HCT116 (cell line): ENCODE results near the gene STAB1. TPM values are rescaled to one million over a fixed set of nuclear protein-coding genes. Genes with fewer than 3 reads are reported as not detected.

Source experiments
- ATAC-seq: fragments of 200-7000 bp; cut with Tn5 transposase; 2 replicates; pipeline ENCODE4 v1.9.1; 2020; ENCODE audit warnings: mild to moderate bottlenecking, moderate library complexity
- BruUV-seq: library from RNA; stranded (reverse); fragments of 400-500 nt; replicated peaks from 2 replicates; lab custom pipeline; 2021; lab: Mats Ljungman, UMichigan
- CTCF ChIA-PET: fragments of 300-600 bp; sonication (Branson Sonifier 250); formaldehyde crosslinking; loops from one replicate; lab custom pipeline; 2021; ENCODE audit warnings: antibody characterized with exemption; lab: Charles Lee
- POLR2A ChIA-PET: fragments of 300-600, 350-600 bp; sonication (Branson Sonifier 250); formaldehyde crosslinking; loops from one replicate; lab custom pipeline; 2021; ENCODE audit warnings: antibody characterized with exemption; lab: Charles Lee
- RAD21 ChIA-PET, 2 experiments: fragments of 300-600 bp; sonication (Branson Sonifier 250); formaldehyde crosslinking; loops; one replicate each; lab custom pipeline; 2023; ENCODE audit warnings: low total read pairs in 2 of 2; ENCODE audit not compliant: uncharacterized antibody in 2 of 2, unreplicated experiment in 2 of 2, low non-redundant PET in 1 of 2; lab: Charles Lee
- DNase-seq: peaks from one replicate; pipeline ENCODE4 v3.0.0-alpha.2; 2010; ENCODE audit warnings: low read depth, low spot score
- H2AFZ ChIP-seq: fragments of 200-600 bp; shearing (Covaris generic), sonication (generic); 2 replicates; pipeline ENCODE4 v1.6.1; 2017; ENCODE audit warnings: low read depth, mixed run types, mixed read lengths, antibody characterized with exemption, low read length; ENCODE audit not compliant: poor library complexity, severe bottlenecking
- H3K27ac ChIP-seq: 2 replicates; pipeline ENCODE4 v1.5.1; 2012; ENCODE audit warnings: low read depth, low read length
- H3K27me3 ChIP-seq: fragments of 200-600 bp; sonication (generic); 2 replicates; pipeline ENCODE4 v1.6.1; 2016; ENCODE audit warnings: mixed run types, low read length, mixed read lengths; ENCODE audit not compliant: insufficient read depth
- H3K36me3 ChIP-seq, 2 experiments: fragments of 200-500 bp in 1 of 2; fragments of 200-600 bp in 1 of 2; sonication (Bioruptor generic) in 1 of 2; sonication (generic) in 1 of 2; 2 replicates each; pipeline versions ENCODE4 v1.5.1 to v1.6.1; 2014 to 2016; ENCODE audit warnings: low read length in 2 of 2, inconsistent platforms in 1 of 2, mixed read lengths in 1 of 2, mixed run types in 1 of 2; ENCODE audit not compliant: insufficient read depth in 2 of 2, control insufficient read depth in 1 of 2
- H3K4me1 ChIP-seq, 2 experiments: fragments of 200-600 bp in 1 of 2; sonication (generic) in 1 of 2; 2 replicates each; pipeline versions ENCODE4 v1.5.1 to v1.6.1; 2012 to 2017; ENCODE audit warnings: low read length in 2 of 2, inconsistent platforms in 1 of 2, mild to moderate bottlenecking in 1 of 2, mixed read lengths in 1 of 2, mixed run types in 1 of 2, moderate library complexity in 1 of 2; ENCODE audit not compliant: insufficient read depth in 2 of 2, control insufficient read depth in 1 of 2
- H3K4me2 ChIP-seq: fragments of 200-600 bp; sonication (generic); 2 replicates; pipeline ENCODE4 v1.6.1; 2017; ENCODE audit warnings: mixed run types, low read length, mixed read lengths
- H3K4me3 ChIP-seq, 2 experiments: fragments of 200-600 bp in 1 of 2; sonication (generic) in 1 of 2; replicated peaks in 1 of 2; 2 replicates each; pipeline ENCODE4 v1.5.1; 2011 to 2016; ENCODE audit warnings: low read length in 2 of 2, control low read depth in 1 of 2, low read depth in 1 of 2, mild to moderate bottlenecking in 1 of 2, mixed read lengths in 1 of 2, mixed run types in 1 of 2
- H3K79me2 ChIP-seq: fragments of 200-600 bp; sonication (generic); 2 replicates; pipeline ENCODE4 v1.6.1; 2017; ENCODE audit warnings: mild to moderate bottlenecking, mixed run types, low read length, moderate library complexity, mixed read lengths; ENCODE audit not compliant: insufficient read depth
- H3K9ac ChIP-seq: fragments of 200-600 bp; sonication (generic); 2 replicates; pipeline ENCODE4 v1.6.1; 2016; ENCODE audit warnings: low read length, mixed read lengths
- H3K9me2 ChIP-seq: fragments of 200-600 bp; sonication (generic), shearing (Covaris generic); 2 replicates; pipeline ENCODE4 v1.6.1; 2017; ENCODE audit warnings: mixed run types, mild to moderate bottlenecking, moderate library complexity; ENCODE audit not compliant: insufficient read depth
- H3K9me3 ChIP-seq, 2 experiments: fragments of 200-500 bp in 1 of 2; fragments of 200-600 bp in 1 of 2; sonication (Bioruptor generic) in 1 of 2; sonication (generic) in 1 of 2; 2 replicates each; pipeline ENCODE4 v1.6.1; 2014 to 2017; ENCODE audit warnings: low read length in 2 of 2, mixed read lengths in 2 of 2, inconsistent platforms in 1 of 2, low read depth in 1 of 2, mild to moderate bottlenecking in 1 of 2, mixed run types in 1 of 2, moderate library complexity in 1 of 2; ENCODE audit not compliant: control insufficient read depth in 1 of 2, insufficient read depth in 1 of 2
- H4K20me1 ChIP-seq: fragments of 200-600 bp; sonication (generic), shearing (Covaris generic); 2 replicates; pipeline ENCODE4 v1.6.1; 2017; ENCODE audit warnings: mixed run types, mild to moderate bottlenecking, moderate library complexity; ENCODE audit not compliant: insufficient read depth
- CTCF ChIP-seq, 3 experiments: fragments of 200-600 bp in 1 of 3; sonication (generic) in 1 of 3; IDR thresholded peaks in 2 of 3; conservative IDR thresholded peaks in 1 of 3; 2 replicates each; pipeline ENCODE4 v1.5.1; 2012 to 2017; ENCODE audit warnings: low read depth in 2 of 3, low read length in 2 of 3, antibody characterized with exemption in 1 of 3, borderline replicate concordance in 1 of 3, control low read depth in 1 of 3, mild to moderate bottlenecking in 1 of 3, mixed read lengths in 1 of 3, mixed run types in 1 of 3, moderate library complexity in 1 of 3; ENCODE audit not compliant: insufficient read depth in 1 of 3
- EGR1 ChIP-seq: IDR thresholded peaks from 2 replicates; pipeline ENCODE4 v1.6.1; 2012; ENCODE audit warnings: low read depth
- EZH2 ChIP-seq: fragments of 200-600 bp; sonication (generic); IDR thresholded peaks from 2 replicates; pipeline ENCODE4 v1.6.1; 2017; ENCODE audit warnings: antibody characterized with exemption, mixed run types
- FOSL1 ChIP-seq: IDR thresholded peaks from 2 replicates; pipeline ENCODE4 v1.6.1; 2012; ENCODE audit warnings: low read depth
- POLR2A ChIP-seq: IDR thresholded peaks from 2 replicates; pipeline ENCODE4 v1.7.0; 2011; ENCODE audit warnings: borderline replicate concordance; ENCODE audit not compliant: insufficient read depth, insufficient read length; ENCODE audit errors: extremely low read depth
- POLR2AphosphoS5 ChIP-seq: IDR thresholded peaks from 2 replicates; pipeline ENCODE4 v1.6.1; 2011; ENCODE audit warnings: mild to moderate bottlenecking, low read depth, low read length, moderate library complexity
- REST ChIP-seq: IDR thresholded peaks from 2 replicates; pipeline ENCODE4 v1.6.1; 2012; ENCODE audit warnings: low read depth
- ZBTB33 ChIP-seq: IDR thresholded peaks from 2 replicates; pipeline ENCODE4 v1.6.1; 2011; ENCODE audit warnings: mild to moderate bottlenecking, low read length, moderate library complexity; ENCODE audit not compliant: insufficient replicate concordance; ENCODE audit errors: extremely low read depth
- ZFX ChIP-seq: fragments of 450-650 bp; IDR thresholded peaks from 2 replicates; pipeline ENCODE4 v1.6.1; 2017
- intact Hi-C: fragments of 100-400 bp; cut with micrococcal nuclease; formaldehyde crosslinking; loops from 2 replicates; pipeline ENCODE4 v1.10.0; 2022
- total RNA-seq: library from RNA; stranded (reverse); gene quantifications from one replicate; pipeline ENCODE4 v1.2.1, GENCODE V29; 2021; ENCODE audit not compliant: unreplicated experiment

STAB1 gene
- total RNA-seq, 1 experiment from 2014 or later, result 0.44 TPM

- ChIA-PET POLR2A (no interaction called here), RAD21 (interaction anchor here in 1 of 2 experiments (0.6 kb wide), 1 partner anchor 30 kb away, joined by 4 read pairs; no protein-coding TSS in a partner anchor), CTCF (no interaction called here)
- H3K9me3 ChIP-seq, result no peaks in the 10 kb centered on the region
- peaks cover 2% of the 10 kb centered on the region; the same call in 1 of the 2 replicates for H4K20me1 ChIP-seq
- H3K9ac ChIP-seq, result no peak overlapping the region
- peaks cover 5% of the 10 kb centered on the region for H3K79me2 ChIP-seq
- H3K9me2 ChIP-seq, result no peaks in the 10 kb centered on the region
- H3K4me1 ChIP-seq, result no peaks in the 10 kb centered on the region
- no peak overlapping the region for H2AFZ ChIP-seq
- H3K4me3 ChIP-seq, result no peak overlapping the region
- H3K27ac ChIP-seq, result no peak overlapping the region
- BruUV-seq, result no TSS peak
- intact Hi-C loops, result no loop called here
- DNase-seq (no peak), ATAC-seq (no peak)
- H3K4me2 ChIP-seq, result no peak overlapping the region
- H3K36me3 ChIP-seq, result peaks cover 11 to 21% of the 10 kb centered on the region in 2 experiments
- no peaks in the 10 kb centered on the region for H3K27me3 ChIP-seq
- no peak for TF ChIP-seq POLR2A
- no peak for TF ChIP-seq FOSL1
- TF ChIP-seq ZBTB33, result no peak
- TF ChIP-seq CTCF (IDR thresholded peaks at IDR 0.05 in 2 of 3, conservative IDR thresholded peaks at IDR 0.05 in 1 of 3; ENCODE audit: borderline replicate concordance in 1 of 3, insufficient read depth in 1 of 3, low read depth in 2 of 3, low read length in 2 of 3), result no peak
- TF ChIP-seq EGR1, result no peak
- no peak for TF ChIP-seq ZFX
- no peak for TF ChIP-seq REST
- no peak for TF ChIP-seq EZH2
- TF ChIP-seq POLR2AphosphoS5, result no peak
- TF ChIP-seq, all 23 proteins: peak for 0
Measured at GRCh38 chr3:52552089-52552488, 57.0 kb downstream of the STAB1 start.
